ENCODE data around the gene RAF1.

RAF1 gene

GRCh38 chr3:12612514-12613226, 51.2 kb downstream of the RAF1 start:
- Histone ChIP-seq H3K36me3 (ENCODE audit: control insufficient read depth, insufficient read depth, low read length) (peaks cover 10% of the 10 kb centered on the region), H3K9me3 (ENCODE audit: control insufficient read depth, insufficient read depth, low read length) (no peaks in the 10 kb centered on the region), H3K4me3 (ENCODE audit: low read depth, low read length) (no peak overlapping the region), H3K4me1 (ENCODE audit: control insufficient read depth, insufficient read depth, low read length) (peaks cover 2% of the 10 kb centered on the region), H3K27me3 (ENCODE audit: control insufficient read depth, insufficient read depth, low read length) (no peaks in the 10 kb centered on the region), H3K9ac (ENCODE audit: low read depth, low read length) (no peak overlapping the region)

- H3K9ac ChIP-seq (ENCODE audit: low read depth, low read length) = no peak overlapping the region
- no peak overlapping the region for H3K4me3 ChIP-seq (ENCODE audit: low read depth, low read length)
- no peaks in the 10 kb centered on the region for H3K27me3 ChIP-seq (ENCODE audit: control insufficient read depth, insufficient read depth, low read length)
- H3K9me3 ChIP-seq (ENCODE audit: control insufficient read depth, insufficient read depth, low read length) = no peaks in the 10 kb centered on the region
- H3K36me3 ChIP-seq (ENCODE audit: control insufficient read depth, insufficient read depth, low read length) = peaks cover 11% of the 10 kb centered on the region
- peaks cover 2% of the 10 kb centered on the region for H3K4me1 ChIP-seq (ENCODE audit: control insufficient read depth, insufficient read depth, low read length)
These were observed 52.8 kb downstream of the RAF1 start for GRCh38 chr3:12611117-12611516.

- no peak overlapping the region for H3K9ac ChIP-seq (ENCODE audit: low read depth, low read length)
- peaks cover 11% of the 10 kb centered on the region for H3K36me3 ChIP-seq (ENCODE audit: control insufficient read depth, insufficient read depth, low read length)
- no peaks in the 10 kb centered on the region for H3K4me1 ChIP-seq (ENCODE audit: control insufficient read depth, insufficient read depth, low read length)
- H3K4me3 ChIP-seq (ENCODE audit: low read depth, low read length) = no peak overlapping the region
- H3K27me3 ChIP-seq (ENCODE audit: control insufficient read depth, insufficient read depth, low read length) = no peaks in the 10 kb centered on the region
- H3K9me3 ChIP-seq (ENCODE audit: control insufficient read depth, insufficient read depth, low read length) = no peaks in the 10 kb centered on the region
These were observed 55.5 kb downstream of the RAF1 start for GRCh38 chr3:12608376-12608775.

GRCh38 chr3:12603969-12604368, 59.9 kb downstream of the RAF1 start:
- peaks cover 25% of the 10 kb centered on the region for H3K36me3 ChIP-seq (ENCODE audit: control insufficient read depth, insufficient read depth, low read length)
- H3K4me1 ChIP-seq (ENCODE audit: control insufficient read depth, insufficient read depth, low read length) = no peaks in the 10 kb centered on the region
- no peaks in the 10 kb centered on the region for H3K9me3 ChIP-seq (ENCODE audit: control insufficient read depth, insufficient read depth, low read length)

DNA sequence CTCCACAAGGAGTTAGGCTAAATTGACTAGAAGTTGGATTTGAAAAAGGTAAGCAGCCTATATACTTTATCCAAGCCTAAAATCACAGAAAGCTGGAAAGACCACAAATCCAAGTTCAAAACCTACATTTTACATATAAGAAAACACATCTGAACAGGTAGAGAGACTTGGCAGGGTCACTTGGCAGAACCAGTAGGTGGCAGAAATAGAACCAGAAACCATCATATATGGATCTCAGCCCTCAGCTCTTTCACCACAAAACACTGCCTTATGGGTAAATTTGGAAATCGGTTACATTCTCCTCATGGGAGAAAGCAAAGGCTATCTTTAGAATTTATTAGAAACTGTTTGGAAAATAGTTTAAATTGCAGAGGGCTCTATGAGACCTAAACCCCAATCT, 62.8 kb downstream of the RAF1 start:
- H3K9ac ChIP-seq (ENCODE audit: low read depth, low read length) = no peak overlapping the region
- H3K4me3 ChIP-seq (ENCODE audit: low read depth, low read length) = no peak overlapping the region
- H3K9me3 ChIP-seq (ENCODE audit: control insufficient read depth, insufficient read depth, low read length) = no peaks in the 10 kb centered on the region
- no peaks in the 10 kb centered on the region for H3K27me3 ChIP-seq (ENCODE audit: control insufficient read depth, insufficient read depth, low read length)
- H3K36me3 ChIP-seq (ENCODE audit: control insufficient read depth, insufficient read depth, low read length) = peaks cover 27% of the 10 kb centered on the region
- no peaks in the 10 kb centered on the region for H3K4me1 ChIP-seq (ENCODE audit: control insufficient read depth, insufficient read depth, low read length)

More at GRCh38 chr3:12603969-12604368, 59.9 kb downstream of the RAF1 start:
- Histone ChIP-seq H3K27me3 (ENCODE audit: control insufficient read depth, insufficient read depth, low read length) (no peaks in the 10 kb centered on the region), H3K4me3 (ENCODE audit: low read depth, low read length) (no peak overlapping the region), H3K9ac (ENCODE audit: low read depth, low read length) (no peak overlapping the region)

DNA sequence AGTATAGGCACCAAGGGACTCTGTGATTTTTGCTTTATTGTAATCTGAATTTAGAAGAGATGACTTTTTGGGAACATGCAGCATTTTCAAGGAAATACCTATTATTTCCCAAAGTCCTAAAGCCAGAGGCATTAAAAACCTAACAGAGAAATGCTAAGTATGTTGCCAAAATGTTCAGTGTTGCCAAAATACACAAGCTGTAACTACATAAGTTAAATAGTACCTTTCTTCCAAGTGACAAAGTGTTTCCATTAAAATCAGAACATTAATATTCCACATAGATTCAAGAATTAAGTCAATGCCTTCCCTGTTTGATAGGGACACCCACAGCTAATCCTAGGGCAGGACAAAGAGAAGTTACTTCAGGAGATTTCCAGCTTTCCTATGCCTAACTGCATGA, 65.0 kb downstream of the RAF1 start:
- Histone ChIP-seq H3K4me1 (ENCODE audit: control insufficient read depth, insufficient read depth, low read length) (no peaks in the 10 kb centered on the region), H3K9me3 (ENCODE audit: control insufficient read depth, insufficient read depth, low read length) (no peaks in the 10 kb centered on the region), H3K9ac (ENCODE audit: low read depth, low read length) (no peak overlapping the region), H3K4me3 (ENCODE audit: low read depth, low read length) (no peak overlapping the region), H3K27me3 (ENCODE audit: control insufficient read depth, insufficient read depth, low read length) (no peaks in the 10 kb centered on the region), H3K36me3 (ENCODE audit: control insufficient read depth, insufficient read depth, low read length) (peaks cover 34% of the 10 kb centered on the region)

- Histone ChIP-seq H3K9me3 (ENCODE audit: control insufficient read depth, insufficient read depth, low read length) (no peaks in the 10 kb centered on the region), H3K4me3 (ENCODE audit: low read depth, low read length) (no peak overlapping the region), H3K36me3 (ENCODE audit: control insufficient read depth, insufficient read depth, low read length) (peaks cover 48% of the 10 kb centered on the region), H3K27me3 (ENCODE audit: control insufficient read depth, insufficient read depth, low read length) (no peaks in the 10 kb centered on the region), H3K4me1 (ENCODE audit: control insufficient read depth, insufficient read depth, low read length) (no peaks in the 10 kb centered on the region), H3K9ac (ENCODE audit: low read depth, low read length) (no peak overlapping the region)
These were observed 70.4 kb downstream of the RAF1 start for GRCh38 chr3:12593473-12593872.

GRCh38 chr3:12591997-12592715, 71.8 kb downstream of the RAF1 start:
- Histone ChIP-seq H3K9ac (ENCODE audit: low read depth, low read length) (no peak overlapping the region), H3K4me3 (ENCODE audit: low read depth, low read length) (no peak overlapping the region), H3K27me3 (ENCODE audit: control insufficient read depth, insufficient read depth, low read length) (no peaks in the 10 kb centered on the region), H3K36me3 (ENCODE audit: control insufficient read depth, insufficient read depth, low read length) (peaks cover 50% of the 10 kb centered on the region), H3K9me3 (ENCODE audit: control insufficient read depth, insufficient read depth, low read length) (no peaks in the 10 kb centered on the region), H3K4me1 (ENCODE audit: control insufficient read depth, insufficient read depth, low read length) (no peaks in the 10 kb centered on the region)

- Histone ChIP-seq H3K4me1 (ENCODE audit: control insufficient read depth, insufficient read depth, low read length) (no peaks in the 10 kb centered on the region), H3K36me3 (ENCODE audit: control insufficient read depth, insufficient read depth, low read length) (peaks cover 45% of the 10 kb centered on the region), H3K27me3 (ENCODE audit: control insufficient read depth, insufficient read depth, low read length) (no peaks in the 10 kb centered on the region), H3K4me3 (ENCODE audit: low read depth, low read length) (no peak overlapping the region), H3K9me3 (ENCODE audit: control insufficient read depth, insufficient read depth, low read length) (no peaks in the 10 kb centered on the region), H3K9ac (ENCODE audit: low read depth, low read length) (no peak overlapping the region)
These were observed 72.5 kb downstream of the RAF1 start for GRCh38 chr3:12591456-12591855.

DNA sequence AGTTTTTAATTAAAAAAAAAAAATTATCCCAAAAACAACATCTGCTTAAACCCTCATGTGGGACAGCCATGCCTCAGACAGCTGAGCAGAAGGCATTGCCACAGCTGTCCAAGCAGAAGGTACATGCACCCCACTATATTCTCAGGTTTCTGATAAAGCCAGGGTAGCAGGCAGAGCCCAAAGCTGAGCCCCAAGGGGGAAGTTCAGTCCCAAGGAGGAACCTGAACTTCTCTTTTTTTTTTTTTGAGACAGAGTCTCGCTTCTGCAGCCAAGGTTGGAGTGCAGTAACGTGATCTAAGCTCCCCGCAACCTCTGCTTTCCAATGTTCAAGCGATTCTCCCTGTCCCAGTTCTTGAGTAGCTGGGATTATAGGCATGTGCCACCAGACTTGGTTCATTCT, 73.8 kb downstream of the RAF1 start:
- Histone ChIP-seq H3K27me3 (ENCODE audit: control insufficient read depth, insufficient read depth, low read length) (no peaks in the 10 kb centered on the region), H3K4me3 (ENCODE audit: low read depth, low read length) (no peak overlapping the region), H3K9me3 (ENCODE audit: control insufficient read depth, insufficient read depth, low read length) (no peaks in the 10 kb centered on the region), H3K4me1 (ENCODE audit: control insufficient read depth, insufficient read depth, low read length) (no peaks in the 10 kb centered on the region), H3K9ac (ENCODE audit: low read depth, low read length) (no peak overlapping the region), H3K36me3 (ENCODE audit: control insufficient read depth, insufficient read depth, low read length) (peaks cover 46% of the 10 kb centered on the region)

GRCh38 chr3:12588039-12589009, 75.6 kb downstream of the RAF1 start:
- no peaks in the 10 kb centered on the region for H3K4me1 ChIP-seq (ENCODE audit: control insufficient read depth, insufficient read depth, low read length)

More at GRCh38 chr3:12588039-12589009, 75.6 kb downstream of the RAF1 start:
- Histone ChIP-seq H3K9ac (ENCODE audit: low read depth, low read length) (no peak overlapping the region), H3K9me3 (ENCODE audit: control insufficient read depth, insufficient read depth, low read length) (no peaks in the 10 kb centered on the region), H3K27me3 (ENCODE audit: control insufficient read depth, insufficient read depth, low read length) (no peaks in the 10 kb centered on the region), H3K4me3 (ENCODE audit: low read depth, low read length) (no peak overlapping the region), H3K36me3 (ENCODE audit: control insufficient read depth, insufficient read depth, low read length) (peaks cover 54% of the 10 kb centered on the region)

Data from iPS-15b (cell line).